ENCODE measurements around the gene FAM241B. TPM values are rescaled to one million over a fixed set of nuclear protein-coding genes. Genes with fewer than 3 reads are reported as not detected.
A peak's percentile ranks its signal among the peaks of the same experiment; 100 is the strongest.

The FAM241B gene
- total RNA-seq, 1 experiment from 2014 or later, result 18.0 TPM

DNA sequence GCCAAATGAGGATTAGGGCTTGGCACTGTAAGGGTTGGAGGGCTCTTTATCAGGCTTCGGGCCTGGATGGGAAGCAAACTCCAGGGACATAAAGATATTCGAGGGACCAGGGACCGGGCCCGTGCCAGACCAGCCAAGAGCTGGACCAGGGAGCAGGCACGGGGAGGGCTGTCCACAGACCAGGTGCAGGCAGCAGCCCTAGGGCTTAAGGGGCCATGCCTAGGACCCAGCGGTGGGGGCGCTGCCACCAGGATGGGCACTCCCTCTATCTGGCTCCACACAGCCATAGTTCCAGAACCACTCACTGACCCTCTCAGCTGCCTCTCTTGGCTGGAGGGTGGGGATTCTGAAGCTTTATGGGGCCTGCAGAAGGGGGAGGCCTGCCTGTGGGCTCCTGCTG lies 32.9 kb downstream of the FAM241B start:
- H3K4me2 ChIP-seq (ENCODE audit: low read length), result no peak overlapping the region
- peaks cover 8% of the 10 kb centered on the region; the same call in 1 of the 2 replicates for H3K27me3 ChIP-seq (ENCODE audit: insufficient read depth, low read length)
- H4K20me1 ChIP-seq (ENCODE audit: insufficient read depth), result no peaks in the 10 kb centered on the region
- RAD21 ChIA-PET (ENCODE audit: low non-redundant PET in 1 of 2, low total read pairs in 2 of 2, uncharacterized antibody in 2 of 2, unreplicated experiment in 2 of 2), result no interaction called here
- ATAC-seq (no peak), DNase-seq (ENCODE audit: low read depth, low spot score) (no peak)
- CTCF ChIA-PET, result interaction anchor here (1.5 kb wide), 1 partner anchor 18 kb away, joined by 5 read pairs; no protein-coding TSS in a partner anchor
- intact Hi-C loops (cut with micrococcal nuclease), result no loop called here
- no peak overlapping the region for H2AFZ ChIP-seq (ENCODE audit: low read depth, low read length, poor library complexity, severe bottlenecking)
- H3K9me2 ChIP-seq (ENCODE audit: insufficient read depth), result no peaks in the 10 kb centered on the region
- no TSS peak for BruUV-seq (replicated peaks)
- POLR2A ChIA-PET, result no interaction called here
- no peaks in the 10 kb centered on the region for H3K36me3 ChIP-seq (ENCODE audit: control insufficient read depth in 1 of 2, insufficient read depth in 2 of 2, low read length in 2 of 2)
- no peaks in the 10 kb centered on the region for H3K4me1 ChIP-seq (ENCODE audit: control insufficient read depth in 1 of 2, insufficient read depth in 2 of 2, low read length in 2 of 2)
- no peak overlapping the region for H3K27ac ChIP-seq (ENCODE audit: low read depth, low read length)
- no peak for TF ChIP-seq TCF7L2 (IDR thresholded peaks at IDR 0.05; ENCODE audit: borderline replicate concordance, extremely low read depth, insufficient read depth, insufficient read length)
- no peak for TF ChIP-seq JUND (IDR thresholded peaks at IDR 0.05)
- no peak for TF ChIP-seq SRF (IDR thresholded peaks at IDR 0.05; ENCODE audit: low read depth)
- no peak for TF ChIP-seq ZNF274 (IDR thresholded peaks at IDR 0.05; ENCODE audit: low read depth, low read length)
- no peak for TF ChIP-seq YY1 (IDR thresholded peaks at IDR 0.05; ENCODE audit: extremely low read depth, insufficient replicate concordance, low read depth, low read length)
- TF ChIP-seq EZH2 (IDR thresholded peaks at IDR 0.05), result no peak
- no peak for TF ChIP-seq POLR2AphosphoS5 (IDR thresholded peaks at IDR 0.05; ENCODE audit: low read depth, low read length)
- TF ChIP-seq, protein P1, sequence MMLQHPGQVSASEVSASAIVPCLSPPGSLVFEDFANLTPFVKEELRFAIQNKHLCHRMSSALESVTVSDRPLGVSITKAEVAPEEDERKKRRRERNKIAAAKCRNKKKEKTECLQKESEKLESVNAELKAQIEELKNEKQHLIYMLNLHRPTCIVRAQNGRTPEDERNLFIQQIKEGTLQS (IDR thresholded peaks at IDR 0.05), result no peak
- H3K4me3 ChIP-seq (replicated peaks in 1 of 2; ENCODE audit: low read depth in 1 of 2, low read length in 2 of 2), result no peak overlapping the region
- no peaks in the 10 kb centered on the region for H3K79me2 ChIP-seq (ENCODE audit: insufficient read depth, low read length)
- no peak overlapping the region for H3K9ac ChIP-seq (ENCODE audit: low read length)
- no peaks in the 10 kb centered on the region for H3K9me3 ChIP-seq (ENCODE audit: control insufficient read depth in 1 of 2, insufficient read depth in 1 of 2, low read depth in 1 of 2, low read length in 2 of 2)

DNA sequence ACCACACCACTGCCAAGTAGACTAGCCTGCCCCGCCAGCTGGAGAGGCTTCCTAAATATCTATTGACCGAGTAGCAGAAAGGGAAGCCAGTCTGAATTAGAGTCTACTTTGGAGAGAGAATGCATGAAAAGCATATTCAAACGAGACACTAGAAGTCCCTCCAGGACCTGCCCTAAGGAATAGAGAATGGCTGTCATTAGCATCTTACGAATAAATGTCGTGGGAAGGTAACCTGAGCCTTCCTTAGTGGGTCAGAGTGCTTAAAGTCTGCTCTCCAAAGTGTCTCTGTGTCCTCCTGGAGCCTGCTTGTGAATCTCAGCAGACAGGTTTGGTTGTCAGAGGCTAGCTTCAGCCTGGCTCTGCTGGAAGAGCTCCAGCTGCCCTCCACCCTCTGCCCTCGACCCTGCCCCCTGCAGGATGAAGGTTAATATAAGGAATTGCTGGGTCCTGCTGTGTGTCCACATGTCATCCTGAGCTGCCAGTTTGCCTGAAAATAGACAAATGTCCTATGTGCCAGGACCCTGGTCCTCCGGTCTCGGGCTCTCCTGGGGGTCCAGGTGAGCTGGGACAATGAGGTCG lies 33.4 kb downstream of the FAM241B start:
- peaks cover 8% of the 10 kb centered on the region; the same call in 1 of the 2 replicates for H3K27me3 ChIP-seq (ENCODE audit: insufficient read depth, low read length)
- H3K4me1 ChIP-seq (ENCODE audit: control insufficient read depth in 1 of 2, insufficient read depth in 2 of 2, low read length in 2 of 2), result no peaks in the 10 kb centered on the region
- no peaks in the 10 kb centered on the region for H3K9me3 ChIP-seq (ENCODE audit: control insufficient read depth in 1 of 2, insufficient read depth in 1 of 2, low read depth in 1 of 2, low read length in 2 of 2)
- no peak overlapping the region for H3K27ac ChIP-seq (ENCODE audit: low read depth, low read length)
- BruUV-seq (replicated peaks), result no TSS peak
- H3K79me2 ChIP-seq (ENCODE audit: insufficient read depth, low read length), result no peaks in the 10 kb centered on the region
- ChIA-PET POLR2A (no interaction called here), RAD21 (ENCODE audit: low non-redundant PET in 1 of 2, low total read pairs in 2 of 2, uncharacterized antibody in 2 of 2, unreplicated experiment in 2 of 2) (no interaction called here), CTCF (interaction anchor here (1.5 kb wide), 1 partner anchor 18 kb away, joined by 5 read pairs; no protein-coding TSS in a partner anchor)
- H3K36me3 ChIP-seq (ENCODE audit: control insufficient read depth in 1 of 2, insufficient read depth in 2 of 2, low read length in 2 of 2), result no peaks in the 10 kb centered on the region
- intact Hi-C loops (cut with micrococcal nuclease), result no loop called here
- H3K4me2 ChIP-seq (ENCODE audit: low read length), result no peak overlapping the region
- TF ChIP-seq, protein P2, sequence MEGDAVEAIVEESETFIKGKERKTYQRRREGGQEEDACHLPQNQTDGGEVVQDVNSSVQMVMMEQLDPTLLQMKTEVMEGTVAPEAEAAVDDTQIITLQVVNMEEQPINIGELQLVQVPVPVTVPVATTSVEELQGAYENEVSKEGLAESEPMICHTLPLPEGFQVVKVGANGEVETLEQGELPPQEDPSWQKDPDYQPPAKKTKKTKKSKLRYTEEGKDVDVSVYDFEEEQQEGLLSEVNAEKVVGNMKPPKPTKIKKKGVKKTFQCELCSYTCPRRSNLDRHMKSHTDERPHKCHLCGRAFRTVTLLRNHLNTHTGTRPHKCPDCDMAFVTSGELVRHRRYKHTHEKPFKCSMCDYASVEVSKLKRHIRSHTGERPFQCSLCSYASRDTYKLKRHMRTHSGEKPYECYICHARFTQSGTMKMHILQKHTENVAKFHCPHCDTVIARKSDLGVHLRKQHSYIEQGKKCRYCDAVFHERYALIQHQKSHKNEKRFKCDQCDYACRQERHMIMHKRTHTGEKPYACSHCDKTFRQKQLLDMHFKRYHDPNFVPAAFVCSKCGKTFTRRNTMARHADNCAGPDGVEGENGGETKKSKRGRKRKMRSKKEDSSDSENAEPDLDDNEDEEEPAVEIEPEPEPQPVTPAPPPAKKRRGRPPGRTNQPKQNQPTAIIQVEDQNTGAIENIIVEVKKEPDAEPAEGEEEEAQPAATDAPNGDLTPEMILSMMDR (IDR thresholded peaks at IDR 0.05 in 2 of 3, conservative IDR thresholded peaks at IDR 0.05 in 1 of 3; ENCODE audit: borderline replicate concordance in 1 of 3, insufficient read depth in 1 of 3, low read depth in 2 of 3, low read length in 2 of 3), result peak in 2 of 3 experiments; percentile 8 to 17; a peak in 1 of 6 replicates
- TF ChIP-seq POLR2A (IDR thresholded peaks at IDR 0.05; ENCODE audit: borderline replicate concordance, extremely low read depth, insufficient read depth, insufficient read length), result no peak
- no peaks in the 10 kb centered on the region for H3K9me2 ChIP-seq (ENCODE audit: insufficient read depth)
- no peak for DNase-seq (ENCODE audit: low read depth, low spot score)
- peak; percentile 55; the same call in 1 of the 2 replicates for ATAC-seq
- H3K9ac ChIP-seq (ENCODE audit: low read length), result no peak overlapping the region
- no peak overlapping the region for H2AFZ ChIP-seq (ENCODE audit: low read depth, low read length, poor library complexity, severe bottlenecking)
- no peaks in the 10 kb centered on the region for H4K20me1 ChIP-seq (ENCODE audit: insufficient read depth)
- H3K4me3 ChIP-seq (replicated peaks in 1 of 2; ENCODE audit: low read depth in 1 of 2, low read length in 2 of 2), result no peak overlapping the region

Measured in HCT116 (cell line).